ENCODE measurements around the gene DAGLA. TPM values are rescaled to one million over a fixed set of nuclear protein-coding genes. Genes with fewer than 3 reads are reported as not detected.

The DAGLA gene
- total and polyA plus RNA-seq, 2 donors from 2014 or later: 1.4 to 3.9 TPM

DNA sequence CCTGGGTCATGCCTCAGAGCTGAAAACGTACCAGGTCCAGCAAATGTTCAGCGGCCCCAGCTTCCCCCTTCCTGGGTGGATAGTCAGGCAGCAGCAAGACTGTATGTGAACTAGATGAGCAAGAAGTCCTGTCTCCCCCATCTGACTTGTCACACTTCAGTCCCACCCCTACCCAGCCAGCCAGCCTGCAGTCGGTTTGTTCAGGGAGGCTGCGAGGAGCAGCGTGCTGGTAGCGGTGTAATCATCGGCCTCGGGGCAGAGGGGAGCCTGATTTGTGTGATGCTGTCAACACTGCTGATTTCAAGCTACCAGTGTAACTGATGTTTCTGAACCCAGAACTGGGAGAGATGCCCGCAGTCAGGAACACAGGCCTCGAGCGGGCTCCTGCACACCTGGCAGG is 102.7 kb downstream of the DAGLA start:
- TF ChIP-seq CTCF (IDR thresholded peaks at IDR 0.05; ENCODE audit: borderline replicate concordance, extremely low read depth, insufficient read depth): no peak
- peak in 1 of 5 donors; percentile 44 for DNase-seq
- Histone ChIP-seq H3K27me3 (ENCODE audit: control insufficient read depth, insufficient read depth, low read length) (no peaks in the 10 kb centered on the region), H3K4me3 (ENCODE audit: low read length in 3 of 3) (no peak overlapping the region), H3K36me3 (ENCODE audit: control insufficient read depth in 2 of 3, insufficient read depth in 3 of 3, low read length in 3 of 3) (peaks cover 0 to 23% (median 9%) of the 10 kb centered on the region in 3 donors), H3K9me3 (ENCODE audit: control insufficient read depth in 2 of 3, insufficient read depth in 1 of 3, low read length in 3 of 3) (no peaks in the 10 kb centered on the region), H3K4me1 (ENCODE audit: control insufficient read depth in 2 of 3, insufficient read depth in 2 of 3, low read depth in 1 of 3, low read length in 3 of 3) (no peaks in the 10 kb centered on the region), H3K27ac (ENCODE audit: low read depth in 2 of 2, low read length in 2 of 2) (no peak overlapping the region), H3K9ac (ENCODE audit: low read length in 3 of 3) (no peak overlapping the region)
- intact Hi-C loops (cut with DNase I): no loop called here
- no peak for FAIRE-seq

DNA sequence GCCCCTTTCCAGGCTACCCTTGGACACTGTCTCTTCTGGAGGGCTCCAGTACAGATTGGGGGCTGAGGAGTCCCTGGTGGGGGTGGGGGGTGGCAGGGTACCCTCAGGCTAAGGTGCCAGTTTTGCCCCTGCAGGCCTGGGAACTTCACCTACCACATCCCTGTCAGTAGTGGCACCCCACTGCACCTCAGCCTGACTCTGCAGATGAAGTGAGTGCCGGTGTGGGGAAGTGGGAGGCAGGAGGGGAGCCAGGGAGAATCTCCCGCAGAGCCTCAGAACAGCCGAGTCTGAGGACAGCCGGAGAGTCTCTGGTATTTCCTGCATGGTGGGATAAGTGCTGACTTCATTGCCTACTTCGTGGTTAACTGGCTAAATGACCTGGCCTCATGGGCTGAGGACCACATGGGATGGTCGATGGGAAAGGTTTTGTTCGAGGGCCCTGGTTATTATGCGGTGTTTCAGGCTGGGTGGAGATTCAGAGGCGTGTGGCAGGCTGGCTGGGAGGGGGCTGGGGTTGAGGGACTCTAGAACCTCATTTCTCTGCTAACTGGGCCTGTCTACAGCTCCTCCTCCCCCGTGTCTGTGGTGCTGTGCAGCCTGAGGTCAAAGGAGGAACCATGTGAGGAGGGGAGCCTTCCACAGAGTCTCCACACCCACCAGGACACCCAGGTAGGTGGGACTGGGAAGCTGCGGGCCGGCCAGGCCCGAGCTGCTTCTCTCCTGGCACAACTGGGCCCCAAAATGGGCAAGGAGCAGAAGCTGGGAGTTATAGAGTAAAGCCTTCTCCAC is 103.7 kb downstream of the DAGLA start:
- no peaks in the 10 kb centered on the region for H3K9me3 ChIP-seq (ENCODE audit: control insufficient read depth in 2 of 3, insufficient read depth in 1 of 3, low read length in 3 of 3)
- H3K9ac ChIP-seq (ENCODE audit: low read length in 3 of 3): no peak overlapping the region
- no peaks in the 10 kb centered on the region for H3K4me1 ChIP-seq (ENCODE audit: control insufficient read depth in 2 of 3, insufficient read depth in 2 of 3, low read depth in 1 of 3, low read length in 3 of 3)
- DNase-seq: peak in 1 of 5 donors; percentile 49
- FAIRE-seq: no peak
- intact Hi-C loops (cut with DNase I): no loop called here
- peaks cover 3 to 28% (median 11%) of the 10 kb centered on the region in 3 donors for H3K36me3 ChIP-seq (ENCODE audit: control insufficient read depth in 2 of 3, insufficient read depth in 3 of 3, low read length in 3 of 3)
- H3K4me3 ChIP-seq (ENCODE audit: low read length in 3 of 3): no peak overlapping the region
- H3K27me3 ChIP-seq (ENCODE audit: control insufficient read depth, insufficient read depth, low read length): no peaks in the 10 kb centered on the region
- no peak for TF ChIP-seq CTCF (IDR thresholded peaks at IDR 0.05; ENCODE audit: borderline replicate concordance, extremely low read depth, insufficient read depth)
- H3K27ac ChIP-seq (ENCODE audit: low read depth in 2 of 2, low read length in 2 of 2): no peak overlapping the region

- no peak for TF ChIP-seq CTCF (IDR thresholded peaks at IDR 0.05; ENCODE audit: borderline replicate concordance, extremely low read depth, insufficient read depth)
- peaks cover 5 to 33% (median 14%) of the 10 kb centered on the region in 3 donors for H3K36me3 ChIP-seq (ENCODE audit: control insufficient read depth in 2 of 3, insufficient read depth in 3 of 3, low read length in 3 of 3)
These were observed 104.3 kb downstream of the DAGLA start for GRCh38 chr11:61784506-61784805.

More at GRCh38 chr11:61784506-61784805, 104.3 kb downstream of the DAGLA start:
- no peaks in the 10 kb centered on the region for H3K4me1 ChIP-seq (ENCODE audit: control insufficient read depth in 2 of 3, insufficient read depth in 2 of 3, low read depth in 1 of 3, low read length in 3 of 3)
- H3K4me3 ChIP-seq (ENCODE audit: low read length in 3 of 3): no peak overlapping the region
- DNase-seq: no peak
- no peak overlapping the region for H3K27ac ChIP-seq (ENCODE audit: low read depth in 2 of 2, low read length in 2 of 2)
- H3K27me3 ChIP-seq (ENCODE audit: control insufficient read depth, insufficient read depth, low read length): no peaks in the 10 kb centered on the region
- no peaks in the 10 kb centered on the region for H3K9me3 ChIP-seq (ENCODE audit: control insufficient read depth in 2 of 3, insufficient read depth in 1 of 3, low read length in 3 of 3)
- no peak overlapping the region for H3K9ac ChIP-seq (ENCODE audit: low read length in 3 of 3)
- FAIRE-seq: no peak
- intact Hi-C loops (cut with DNase I): no loop called here

Data from kidney (tissue), 14 donors.